Measurements from ENCODE around the gene CCNL1. TPM values are rescaled to one million over a fixed set of nuclear protein-coding genes. Genes with fewer than 3 reads are reported as not detected.

CCNL1 gene
- total RNA-seq, 5 donors from 2014 or later (not counting 1 experiment from before 2014, with no cell fraction given): 271 to 1,140 (median 276) TPM

DNA sequence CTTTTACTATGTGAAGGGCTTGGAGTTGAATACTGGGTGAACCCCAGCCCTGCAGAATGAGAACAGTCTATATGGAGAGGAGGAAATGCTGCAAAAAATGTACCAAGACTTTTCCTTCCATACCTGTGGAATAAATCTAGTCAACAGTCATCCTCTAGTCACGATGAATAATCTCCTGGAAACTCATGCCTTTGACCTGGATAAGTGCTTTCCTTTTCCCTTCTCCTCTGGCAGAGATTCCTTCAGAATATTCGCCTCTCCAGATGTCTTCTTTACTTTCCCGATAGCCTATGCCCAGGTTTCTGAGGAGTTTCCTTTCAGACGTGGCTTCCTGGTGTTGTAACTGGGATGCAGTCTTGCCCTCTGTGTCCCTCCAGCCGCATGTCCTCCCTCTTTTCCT is 28.1 kb downstream of the CCNL1 start:
- H3K4me3 ChIP-seq (ENCODE audit: control insufficient read depth in 1 of 2, extremely low read depth in 1 of 2, low read length in 1 of 2): no peak overlapping the region
- Mint-ChIP-seq H3K27me3 (no peaks in the 10 kb centered on the region), H3K4me3 (peak overlapping the region; percentile 32 to 66 (median 54)), H3K27ac (peak overlapping the region; percentile 98 to 99), H3K9me3 (no peaks in the 10 kb centered on the region), H3K36me3 (peaks cover 3% of the 10 kb centered on the region), H3K4me1 (peaks cover 55 to 82% (median 76%) of the 10 kb centered on the region in 3 donors)
- H3K27me3 ChIP-seq (replicated peaks in 1 of 2; ENCODE audit: control insufficient read depth in 2 of 2, extremely low read depth in 1 of 2, insufficient read depth in 2 of 2, low read length in 1 of 2): no peaks in the 10 kb centered on the region
- peaks cover 23 to 66% of the 10 kb centered on the region in 2 experiments for H3K4me1 ChIP-seq (ENCODE audit: control insufficient read depth in 1 of 2, extremely low read depth in 1 of 2, insufficient read depth in 2 of 2, low read length in 2 of 2)
- H3K9me3 ChIP-seq: no peaks in the 10 kb centered on the region
- H3K27ac ChIP-seq (ENCODE audit: low read length): peak overlapping the region; percentile 89
- ATAC-seq (replicated peaks in 1 of 4): no peak
- CTCF ChIA-PET: interaction anchor here in 1 of 2 donors (1.0 to 2.4 kb wide), 7 partner anchors 23 to 994 kb away, joined by 3 to 11 read pairs (median 4); partner anchors contain the start of gene SSR3
- peaks cover 0 to 3% of the 10 kb centered on the region in 2 donors for H3K36me3 ChIP-seq (ENCODE audit: control insufficient read depth in 2 of 2, extremely low read depth in 1 of 2, insufficient read depth in 1 of 2, low read length in 1 of 2)
- 91% methylated on average over 3 of the region's 5 CpGs for WGBS (ENCODE audit: insufficient coverage)
- DNase-seq: no peak
- POLR2A ChIA-PET: interaction anchor here in 1 of 2 donors (1.5 kb wide), 1 partner anchor 28 kb away, joined by 4 read pairs; the partner anchor contains the start of gene CCNL1

DNA sequence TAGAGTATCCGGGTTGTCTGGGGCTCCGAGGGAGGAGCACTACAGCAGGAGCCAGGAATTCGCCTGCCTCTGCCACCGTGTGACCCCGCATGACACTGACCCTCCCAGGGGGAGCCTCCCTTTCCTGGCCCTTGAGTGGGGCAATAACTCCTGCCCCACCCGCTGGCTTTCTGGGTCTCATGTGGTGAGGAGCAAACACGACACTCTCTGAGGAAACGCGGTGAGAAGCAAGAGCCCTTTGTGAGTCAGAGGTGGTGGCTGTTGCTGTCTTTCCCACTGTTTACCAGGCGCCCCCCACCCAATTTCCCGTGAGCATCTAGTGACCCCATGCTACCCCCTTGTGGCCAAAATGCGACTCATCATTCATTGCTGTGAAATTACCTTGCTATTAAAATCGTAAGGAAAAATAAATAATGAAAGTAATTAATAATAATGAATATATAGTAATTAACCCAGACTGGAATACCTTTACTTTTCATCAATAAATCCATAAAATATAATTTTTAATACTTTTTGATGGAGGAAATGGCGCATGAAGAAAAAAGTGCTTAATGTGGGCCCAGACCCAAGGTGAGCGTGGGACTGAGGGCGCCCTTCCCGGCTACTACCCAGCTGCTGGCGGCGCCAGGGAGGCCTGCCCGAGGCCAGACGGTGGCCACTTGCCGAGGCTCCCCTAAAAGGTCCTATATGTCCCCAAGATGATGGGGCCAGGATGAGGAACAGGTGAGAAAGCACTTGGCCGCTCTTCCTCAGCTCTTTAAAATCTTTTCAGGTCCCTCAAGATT is 29.3 kb downstream of the CCNL1 start:
- peak; percentile 74 to 77 (median 75) for ATAC-seq (replicated peaks in 1 of 4)

DNA sequence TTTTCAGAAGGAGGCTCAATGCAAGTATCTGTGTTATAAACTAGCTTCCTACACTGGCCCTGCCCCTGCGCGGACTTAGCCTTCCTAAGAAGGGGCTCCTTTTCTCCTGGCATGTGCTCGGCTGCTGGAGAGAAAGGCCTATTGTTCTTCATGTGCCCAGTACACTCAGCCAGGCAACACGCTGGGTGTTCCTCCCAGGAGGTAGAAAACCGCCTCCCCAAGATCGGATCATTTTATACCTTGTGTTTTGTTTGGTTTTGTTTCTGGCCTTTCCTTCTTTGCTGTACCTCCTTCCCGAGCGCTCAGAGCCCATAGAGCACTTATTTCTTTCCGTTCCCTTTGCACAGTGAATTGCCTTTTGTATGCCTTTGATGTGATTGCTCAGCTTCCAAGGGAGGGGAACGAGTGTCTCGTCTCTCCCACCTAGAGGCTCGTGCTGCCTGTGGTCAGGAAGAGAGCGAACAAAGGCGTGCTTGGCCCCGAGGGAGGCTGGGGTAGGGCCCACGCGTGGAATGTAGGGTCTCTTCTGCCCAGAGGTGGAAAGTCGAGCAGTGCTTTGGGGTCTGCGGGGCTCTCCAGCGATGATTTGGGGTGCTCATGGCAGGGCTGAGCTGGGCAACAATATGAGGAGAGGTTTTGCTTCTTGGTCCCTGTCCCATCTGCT is 30.0 kb downstream of the CCNL1 start:
- ATAC-seq (replicated peaks in 1 of 4) (peak; percentile 14 to 49 (median 26)), DNase-seq (peak in 7 of 35 experiments; percentile 3 to 63 (median 19))
- H3K27ac ChIP-seq (ENCODE audit: low read length): peak overlapping the region; percentile 89
- Mint-ChIP-seq H3K27ac (peak overlapping the region; percentile 96 to 98), H3K27me3 (no peaks in the 10 kb centered on the region), H3K36me3 (peaks cover 2% of the 10 kb centered on the region), H3K9me3 (no peaks in the 10 kb centered on the region), H3K4me1 (peaks cover 60 to 72% (median 68%) of the 10 kb centered on the region in 3 donors), H3K4me3 (peak overlapping the region; percentile 61 to 67 (median 66))
- peak overlapping the region in 1 of 2 donors; percentile 4 for H3K4me3 ChIP-seq (ENCODE audit: control insufficient read depth in 1 of 2, extremely low read depth in 1 of 2, low read length in 1 of 2)
- CTCF ChIA-PET: interaction anchor here (0.5 to 2.4 kb wide), 9 partner anchors 17 to 586 kb away, joined by 3 to 11 read pairs (median 3); no protein-coding TSS in a partner anchor
- H3K36me3 ChIP-seq (ENCODE audit: control insufficient read depth in 2 of 2, extremely low read depth in 1 of 2, insufficient read depth in 1 of 2, low read length in 1 of 2): no peaks in the 10 kb centered on the region
- POLR2A ChIA-PET: interaction anchor here (1.4 to 2.2 kb wide), 3 partner anchors 41 to 575 kb away, joined by 3 to 12 read pairs (median 5); partner anchors contain the start of gene SSR3 (in 1 of the 2)
- H3K4me1 ChIP-seq (ENCODE audit: control insufficient read depth in 1 of 2, extremely low read depth in 1 of 2, insufficient read depth in 2 of 2, low read length in 2 of 2): peaks cover 23 to 65% of the 10 kb centered on the region in 2 experiments
- 23% methylated on average over 17 of the region's 20 CpGs for WGBS (ENCODE audit: insufficient coverage)
- no peaks in the 10 kb centered on the region for H3K9me3 ChIP-seq
- H3K27me3 ChIP-seq (replicated peaks in 1 of 2; ENCODE audit: control insufficient read depth in 2 of 2, extremely low read depth in 1 of 2, insufficient read depth in 2 of 2, low read length in 1 of 2): no peaks in the 10 kb centered on the region

More for the DNA sequence above, 29.3 kb downstream of the CCNL1 start:
- Mint-ChIP-seq H3K4me1 (peaks cover 60 to 76% (median 75%) of the 10 kb centered on the region in 3 donors), H3K36me3 (peaks cover 3% of the 10 kb centered on the region), H3K27me3 (no peaks in the 10 kb centered on the region), H3K9me3 (no peaks in the 10 kb centered on the region), H3K4me3 (peak overlapping the region; percentile 61 to 67 (median 66)), H3K27ac (peak overlapping the region; percentile 98 to 99)
- Histone ChIP-seq H3K27ac (ENCODE audit: low read length) (peak overlapping the region; percentile 89), H3K4me1 (ENCODE audit: control insufficient read depth in 1 of 2, extremely low read depth in 1 of 2, insufficient read depth in 2 of 2, low read length in 2 of 2) (peaks cover 23 to 65% of the 10 kb centered on the region in 2 experiments), H3K27me3 (replicated peaks in 1 of 2; ENCODE audit: control insufficient read depth in 2 of 2, extremely low read depth in 1 of 2, insufficient read depth in 2 of 2, low read length in 1 of 2) (no peaks in the 10 kb centered on the region), H3K36me3 (ENCODE audit: control insufficient read depth in 2 of 2, extremely low read depth in 1 of 2, insufficient read depth in 1 of 2, low read length in 1 of 2) (no peaks in the 10 kb centered on the region), H3K9me3 (no peaks in the 10 kb centered on the region), H3K4me3 (ENCODE audit: control insufficient read depth in 1 of 2, extremely low read depth in 1 of 2, low read length in 1 of 2) (peak overlapping the region in 1 of 2 donors; percentile 2)
- 11% methylated on average over 5 of the region's 23 CpGs for WGBS (ENCODE audit: insufficient coverage)
- ChIA-PET POLR2A (interaction anchor here (1.4 to 1.5 kb wide), 3 partner anchors 29 to 575 kb away, joined by 3 to 5 read pairs (median 4); partner anchors contain the start of genes CCNL1 (in 1 of the 2) and SSR3 (in 1 of the 2)), CTCF (interaction anchor here (0.5 to 2.4 kb wide), 22 partner anchors 9 to 993 kb away, joined by 3 to 11 read pairs (median 3); no protein-coding TSS in a partner anchor)
- DNase-seq: peak; percentile 60 to 89 (median 80)

- ATAC-seq (replicated peaks in 1 of 4): peak; percentile 16 to 53 (median 32)
- CTCF ChIA-PET: interaction anchor here (0.5 to 2.9 kb wide), 7 partner anchors 9 to 44 kb away, joined by 3 to 13 read pairs (median 5); no protein-coding TSS in a partner anchor
- H3K4me1 ChIP-seq (ENCODE audit: control insufficient read depth in 1 of 2, extremely low read depth in 1 of 2, insufficient read depth in 2 of 2, low read length in 2 of 2): peaks cover 23 to 57% of the 10 kb centered on the region in 2 experiments
These were observed 30.9 kb downstream of the CCNL1 start for GRCh38 chr3:157128771-157129681.

GRCh38 chr3:157127831-157128767 is 31.8 kb downstream of the CCNL1 start:
- peaks cover 58 to 65% (median 60%) of the 10 kb centered on the region in 3 donors for H3K4me1 Mint-ChIP-seq
- no peaks in the 10 kb centered on the region for H3K27me3 Mint-ChIP-seq
- WGBS (ENCODE audit: insufficient coverage): 15% methylated on average over 2 of the region's 8 CpGs

More at GRCh38 chr3:157128771-157129681, 30.9 kb downstream of the CCNL1 start:
- Histone ChIP-seq H3K4me3 (ENCODE audit: control insufficient read depth in 1 of 2, extremely low read depth in 1 of 2, low read length in 1 of 2) (no peak overlapping the region), H3K36me3 (ENCODE audit: control insufficient read depth in 2 of 2, extremely low read depth in 1 of 2, insufficient read depth in 1 of 2, low read length in 1 of 2) (no peaks in the 10 kb centered on the region), H3K9me3 (no peaks in the 10 kb centered on the region), H3K27me3 (replicated peaks in 1 of 2; ENCODE audit: control insufficient read depth in 2 of 2, extremely low read depth in 1 of 2, insufficient read depth in 2 of 2, low read length in 1 of 2) (no peaks in the 10 kb centered on the region), H3K27ac (ENCODE audit: low read length) (peak overlapping the region; percentile 89)
- Mint-ChIP-seq H3K9me3 (no peaks in the 10 kb centered on the region), H3K4me1 (peaks cover 60 to 66% (median 65%) of the 10 kb centered on the region in 3 donors), H3K27me3 (no peaks in the 10 kb centered on the region), H3K27ac (peak overlapping the region; percentile 96 to 98), H3K36me3 (no peaks in the 10 kb centered on the region), H3K4me3 (peak overlapping the region; percentile 61 to 67 (median 66))
- POLR2A ChIA-PET: interaction anchor here (0.6 to 2.2 kb wide), 3 partner anchors 26 to 467 kb away, joined by 3 to 12 read pairs (median 10); no protein-coding TSS in a partner anchor
- DNase-seq: peak; percentile 16 to 72 (median 40)
- 25% methylated on average over 2 of the region's 14 CpGs for WGBS (ENCODE audit: insufficient coverage)

More at GRCh38 chr3:157127831-157128767, 31.8 kb downstream of the CCNL1 start:
- Histone ChIP-seq H3K27me3 (replicated peaks in 1 of 2; ENCODE audit: control insufficient read depth in 2 of 2, extremely low read depth in 1 of 2, insufficient read depth in 2 of 2, low read length in 1 of 2) (no peaks in the 10 kb centered on the region), H3K9me3 (no peaks in the 10 kb centered on the region), H3K4me3 (ENCODE audit: control insufficient read depth in 1 of 2, extremely low read depth in 1 of 2, low read length in 1 of 2) (no peak overlapping the region), H3K27ac (ENCODE audit: low read length) (peak overlapping the region; percentile 89), H3K36me3 (ENCODE audit: control insufficient read depth in 2 of 2, extremely low read depth in 1 of 2, insufficient read depth in 1 of 2, low read length in 1 of 2) (no peaks in the 10 kb centered on the region), H3K4me1 (ENCODE audit: control insufficient read depth in 1 of 2, extremely low read depth in 1 of 2, insufficient read depth in 2 of 2, low read length in 2 of 2) (peaks cover 23 to 52% of the 10 kb centered on the region in 2 experiments)
- ChIA-PET POLR2A (interaction anchor here (0.6 to 2.2 kb wide), 3 partner anchors 27 to 466 kb away, joined by 3 to 12 read pairs (median 10); no protein-coding TSS in a partner anchor), CTCF (interaction anchor here (0.8 to 2.9 kb wide), 6 partner anchors 10 to 43 kb away, joined by 4 to 13 read pairs (median 6); no protein-coding TSS in a partner anchor)
- Mint-ChIP-seq H3K9me3 (no peaks in the 10 kb centered on the region), H3K27ac (peak overlapping the region; percentile 96 to 98), H3K36me3 (no peaks in the 10 kb centered on the region), H3K4me3 (peak overlapping the region; percentile 28 to 66 (median 36))
- peak; percentile 56 to 76 (median 60) for ATAC-seq (replicated peaks in 1 of 4)
- peak; percentile 22 to 85 (median 58) for DNase-seq
